Rectal smooth muscle tissue (tissue), 1 donor: ENCODE results near the gene SHC4.
A peak's percentile ranks its signal among the peaks of the same experiment; 100 is the strongest.
"Not testable (repeated sequence)": the region's sequence is repeated elsewhere in the genome, so short reads cannot be mapped to it uniquely, and the experiment has no call there.

ENCODE experiments used
- H3K27ac ChIP-seq: one replicate; pipeline ENCODE4 v1.7.0; 2013; ENCODE audit warnings: low read depth, low read length, inconsistent platforms
- H3K27me3 ChIP-seq: one replicate; pipeline ENCODE4 v1.7.0; 2013; ENCODE audit warnings: low read length; ENCODE audit not compliant: control insufficient read depth, insufficient read depth
- H3K36me3 ChIP-seq: one replicate; pipeline ENCODE4 v1.7.0; 2013; ENCODE audit warnings: low read length; ENCODE audit not compliant: control insufficient read depth, insufficient read depth
- H3K4me1 ChIP-seq: one replicate; pipeline ENCODE4 v1.7.0; 2013; ENCODE audit warnings: low read length; ENCODE audit not compliant: control insufficient read depth, insufficient read depth
- H3K4me3 ChIP-seq: one replicate; pipeline ENCODE4 v1.7.0; 2013; ENCODE audit warnings: low read length
- H3K9ac ChIP-seq: one replicate; pipeline ENCODE4 v1.7.0; 2013; ENCODE audit warnings: low read length

SHC4 gene

DNA sequence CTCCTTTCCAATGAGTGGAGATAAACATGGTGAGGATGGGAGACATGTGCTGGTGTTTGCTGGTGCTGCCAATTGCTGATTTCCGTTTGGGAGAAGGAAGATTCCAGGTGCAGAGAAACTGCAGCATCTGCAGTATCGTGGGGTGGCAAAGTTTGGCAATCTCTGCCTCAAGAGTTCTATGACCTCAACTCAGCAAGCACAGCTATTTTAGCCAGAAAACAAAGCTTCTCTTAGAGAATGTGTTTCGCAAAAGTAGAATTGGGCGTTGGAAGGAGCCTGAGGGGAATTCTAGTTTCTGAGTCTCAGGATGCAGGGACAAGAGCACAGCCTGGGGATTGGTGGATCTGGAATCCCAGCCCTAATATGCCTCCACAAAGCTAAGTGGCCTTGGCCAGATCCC is 18.2 kb upstream of the SHC4 start:
- Histone ChIP-seq H3K9ac (no peak overlapping the region), H3K27ac (no peak overlapping the region), H3K27me3 (no peaks in the 10 kb centered on the region)

DNA sequence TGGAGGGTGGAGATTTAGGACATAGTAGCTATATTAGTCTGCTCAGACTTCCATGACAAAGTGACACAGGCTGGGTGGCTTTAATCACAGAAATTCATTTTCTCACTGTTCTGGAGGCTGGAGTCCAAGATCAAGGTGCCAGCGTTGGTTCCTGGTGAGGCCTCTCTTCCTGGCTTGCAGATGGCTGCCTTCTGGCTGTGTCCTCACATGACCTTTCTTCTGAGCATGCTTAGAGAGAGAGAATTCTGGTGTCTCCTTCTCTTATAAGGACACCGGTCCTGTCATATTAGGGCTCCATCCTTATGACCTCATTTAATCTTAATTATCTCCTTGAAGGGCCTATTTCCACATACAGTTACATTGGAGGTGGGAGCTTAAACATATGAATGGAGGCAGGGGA is 14.9 kb upstream of the SHC4 start:
- Histone ChIP-seq H3K4me3 (no peak overlapping the region), H3K4me1 (peaks cover 4% of the 10 kb centered on the region), H3K27ac (no peak overlapping the region)

More for the DNA sequence above, 18.2 kb upstream of the SHC4 start:
- no peak overlapping the region for H3K4me3 ChIP-seq
- H3K36me3 ChIP-seq = no peaks in the 10 kb centered on the region
- no peaks in the 10 kb centered on the region for H3K4me1 ChIP-seq

DNA sequence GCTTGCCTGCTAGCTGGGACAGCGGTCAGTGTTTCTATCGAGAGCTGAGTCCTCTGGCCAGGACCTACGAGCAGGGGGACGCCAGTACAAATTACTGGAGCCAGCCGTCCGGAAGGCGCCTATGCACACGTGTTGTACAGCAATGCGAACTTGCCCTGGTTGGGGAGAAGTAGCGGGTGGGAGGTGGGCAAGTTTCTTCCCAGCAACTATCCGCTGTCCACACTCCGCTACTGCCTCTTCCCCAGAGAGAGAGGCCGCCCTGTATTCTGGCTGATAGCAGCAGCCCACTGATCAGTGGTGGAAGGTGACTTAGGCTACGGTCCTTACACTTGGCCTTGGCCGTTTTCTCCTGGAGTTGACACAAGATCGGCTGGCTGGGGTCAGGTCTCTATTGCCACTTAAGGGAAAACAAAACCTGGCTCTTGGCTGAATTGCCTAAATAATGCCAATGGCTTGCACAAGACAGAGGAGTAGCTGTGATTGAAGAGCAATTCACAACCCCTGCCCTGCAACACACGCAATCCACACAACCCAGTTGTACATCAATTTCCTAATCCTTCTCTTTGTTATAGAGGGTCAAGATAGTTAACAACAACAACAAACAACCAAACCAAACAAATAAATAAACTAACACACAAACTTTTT is 12.8 kb upstream of the SHC4 start:
- H3K4me1 ChIP-seq = peaks cover 4% of the 10 kb centered on the region
- no peaks in the 10 kb centered on the region for H3K27me3 ChIP-seq
- H3K9ac ChIP-seq = no peak overlapping the region
- H3K36me3 ChIP-seq = no peaks in the 10 kb centered on the region
- peak overlapping the region; percentile 70 for H3K27ac ChIP-seq
- H3K4me3 ChIP-seq = peak overlapping the region; percentile 64

More for the DNA sequence above, 14.9 kb upstream of the SHC4 start:
- no peaks in the 10 kb centered on the region for H3K27me3 ChIP-seq
- H3K36me3 ChIP-seq = no peaks in the 10 kb centered on the region
- H3K9ac ChIP-seq = no peak overlapping the region

GRCh38 chr15:48975472-48976419 is 12.0 kb upstream of the SHC4 start:
- peak overlapping the region; percentile 70 for H3K27ac ChIP-seq
- no peaks in the 10 kb centered on the region for H3K36me3 ChIP-seq
- H3K4me3 ChIP-seq = peak overlapping the region; percentile 64
- peak overlapping the region; percentile 53 for H3K9ac ChIP-seq
- H3K4me1 ChIP-seq = peaks cover 4% of the 10 kb centered on the region
- H3K27me3 ChIP-seq = no peaks in the 10 kb centered on the region

DNA sequence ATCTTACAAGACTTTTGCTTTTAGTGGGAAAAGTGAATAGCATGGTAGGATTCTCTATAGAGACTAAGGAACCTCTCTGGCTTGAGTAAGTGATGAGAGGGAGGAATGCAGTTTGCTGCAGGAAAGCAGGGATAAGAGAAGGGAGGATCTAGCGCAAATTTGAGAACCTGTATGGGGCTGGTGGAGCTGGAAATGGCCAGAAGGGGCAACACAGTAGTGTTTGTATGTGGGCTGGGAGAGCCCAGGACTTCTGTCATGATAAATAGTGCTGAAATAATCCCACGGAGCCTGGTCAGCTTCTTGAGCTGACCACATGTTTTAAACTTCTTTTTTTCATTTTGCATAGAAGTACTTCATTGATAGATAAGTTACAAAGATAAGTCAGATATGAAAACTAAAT is 11.2 kb upstream of the SHC4 start:
- Histone ChIP-seq H3K27me3 (no peaks in the 10 kb centered on the region), H3K4me3 (no peak overlapping the region), H3K36me3 (no peaks in the 10 kb centered on the region), H3K9ac (no peak overlapping the region), H3K4me1 (peaks cover 4% of the 10 kb centered on the region), H3K27ac (no peak overlapping the region)

GRCh38 chr15:48972750-48973503 is 9.2 kb upstream of the SHC4 start:
- H3K27ac ChIP-seq = no peak overlapping the region
- H3K4me3 ChIP-seq = no peak overlapping the region
- no peak overlapping the region for H3K9ac ChIP-seq
- no peaks in the 10 kb centered on the region for H3K27me3 ChIP-seq
- peaks cover 4% of the 10 kb centered on the region for H3K4me1 ChIP-seq
- no peaks in the 10 kb centered on the region for H3K36me3 ChIP-seq

DNA sequence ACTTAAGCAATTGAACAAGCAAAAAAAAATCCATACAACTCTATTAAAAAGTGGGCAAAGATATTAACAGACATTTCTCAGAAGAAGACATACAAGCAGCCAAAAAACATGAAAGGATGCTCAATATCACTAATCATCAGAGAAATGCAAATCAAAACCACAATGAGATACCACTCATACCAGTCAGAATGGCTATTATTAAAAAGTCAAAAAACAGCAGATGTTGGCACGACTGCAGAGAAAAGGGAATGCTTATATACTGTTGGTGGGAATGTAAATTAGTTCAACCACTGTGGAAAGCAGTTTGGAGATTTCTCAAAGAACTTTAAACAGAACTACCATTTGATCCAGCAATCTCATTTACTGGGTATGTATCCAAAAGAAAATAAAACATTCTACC is 7.2 kb upstream of the SHC4 start:
- not testable (repeated sequence) for H3K36me3 ChIP-seq, H3K4me3 ChIP-seq, H3K27ac ChIP-seq, H3K9ac ChIP-seq, H3K4me1 ChIP-seq, H3K27me3 ChIP-seq

DNA sequence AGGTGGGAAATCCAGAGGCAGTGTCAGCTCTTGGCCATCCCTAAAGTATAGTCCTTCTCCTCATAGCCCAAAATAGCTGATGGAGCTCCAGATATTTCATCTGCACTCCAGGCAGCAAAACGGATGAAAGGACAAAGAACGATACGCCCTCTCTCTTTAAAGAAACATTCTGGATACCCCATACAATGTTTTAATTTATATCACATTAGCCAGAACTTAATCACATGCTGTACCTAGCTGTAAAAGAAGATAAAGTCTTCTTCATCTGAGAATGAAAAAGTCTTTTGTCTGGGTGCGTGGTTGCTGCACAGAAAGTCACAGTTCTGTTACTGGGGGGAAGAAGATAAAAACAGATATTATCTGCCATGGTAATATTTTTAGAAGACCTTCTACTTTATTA is 4.3 kb upstream of the SHC4 start:
- no peak overlapping the region for H3K9ac ChIP-seq
- H3K4me3 ChIP-seq = no peak overlapping the region
- H3K27ac ChIP-seq = no peak overlapping the region
- no peaks in the 10 kb centered on the region for H3K36me3 ChIP-seq
- no peaks in the 10 kb centered on the region for H3K4me1 ChIP-seq
- H3K27me3 ChIP-seq = peaks cover 3% of the 10 kb centered on the region

- Histone ChIP-seq H3K9ac (no peak overlapping the region), H3K36me3 (no peaks in the 10 kb centered on the region), H3K4me3 (no peak overlapping the region), H3K4me1 (no peaks in the 10 kb centered on the region), H3K27ac (no peak overlapping the region), H3K27me3 (peaks cover 6% of the 10 kb centered on the region)
Measured at GRCh38 chr15:48967336-48967735, 3.6 kb upstream of the SHC4 start.

GRCh38 chr15:48966595-48967301 is 3.0 kb upstream of the SHC4 start:
- no peaks in the 10 kb centered on the region for H3K36me3 ChIP-seq
- no peaks in the 10 kb centered on the region for H3K4me1 ChIP-seq
- no peak overlapping the region for H3K9ac ChIP-seq
- H3K4me3 ChIP-seq = no peak overlapping the region
- no peak overlapping the region for H3K27ac ChIP-seq
- H3K27me3 ChIP-seq = peaks cover 6% of the 10 kb centered on the region

DNA sequence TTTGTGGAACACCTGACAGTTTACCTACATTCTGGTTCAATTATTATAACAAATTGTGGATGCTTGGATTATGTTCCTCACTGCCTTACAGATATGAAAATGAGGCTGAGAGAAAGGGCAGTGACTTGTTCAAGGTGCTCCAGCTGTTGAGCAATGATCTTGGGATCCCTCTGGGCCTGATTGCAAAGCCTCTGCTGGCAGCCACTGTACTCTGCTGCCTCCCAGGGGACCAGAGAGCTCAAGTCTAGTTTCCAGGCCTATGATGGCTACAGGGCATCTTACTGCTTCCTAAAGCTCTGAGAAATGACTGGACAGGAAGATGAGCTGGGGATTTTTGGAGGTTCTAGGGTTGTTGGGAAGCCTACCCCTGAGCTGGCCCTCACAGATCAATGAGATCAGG is 2.3 kb upstream of the SHC4 start:
- Histone ChIP-seq H3K4me1 (no peaks in the 10 kb centered on the region), H3K9ac (no peak overlapping the region), H3K4me3 (no peak overlapping the region), H3K36me3 (no peaks in the 10 kb centered on the region), H3K27me3 (peaks cover 6% of the 10 kb centered on the region), H3K27ac (no peak overlapping the region)

DNA sequence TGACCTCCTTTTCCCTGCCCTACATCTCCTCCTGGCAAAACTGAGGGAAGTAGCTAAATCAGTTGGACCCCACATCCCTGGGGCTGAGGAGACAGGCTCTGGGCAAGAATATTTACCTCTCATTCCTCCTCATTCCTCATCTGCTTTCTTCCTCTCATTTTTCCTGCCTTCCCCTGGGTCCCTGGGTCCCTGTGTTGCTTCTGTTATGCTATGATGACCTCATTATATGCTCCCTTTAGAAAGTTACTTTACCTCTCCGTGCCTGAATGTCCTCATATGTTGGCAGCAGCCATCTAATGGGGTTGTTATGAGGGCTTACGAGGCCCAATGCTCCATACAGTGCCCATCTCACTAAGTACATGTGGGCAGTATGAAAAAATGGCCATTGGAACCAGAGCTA is 1.2 kb upstream of the SHC4 start:
- Histone ChIP-seq H3K4me3 (no peak overlapping the region), H3K4me1 (no peaks in the 10 kb centered on the region), H3K36me3 (no peaks in the 10 kb centered on the region), H3K27me3 (peaks cover 6% of the 10 kb centered on the region), H3K9ac (no peak overlapping the region), H3K27ac (no peak overlapping the region)
